K562 (cell line): ENCODE results near the gene TRIM25. TPM values are rescaled to one million over a fixed set of nuclear protein-coding genes. Genes with fewer than 3 reads are reported as not detected.
A peak's percentile ranks its signal among the peaks of the same experiment; 100 is the strongest.

Source experiments
- ATF3 ChIP-seq, 2 experiments: fragments of 450-650 bp in 1 of 2; sonication (generic) in 1 of 2; formaldehyde crosslinking in 1 of 2; IDR thresholded peaks in 1 of 2; conservative IDR thresholded peaks in 1 of 2; 2 replicates each; pipeline versions ENCODE4 v1.6.1 to v1.8.1; 2016 to 2023; ENCODE audit warnings: mild to moderate bottlenecking in 2 of 2, moderate library complexity in 2 of 2, inconsistent platforms in 1 of 2, missing genetic modification reagents in 1 of 2
- BCLAF1 ChIP-seq, 2 experiments: fragments of 450-650 bp in 1 of 2; IDR thresholded peaks; 2 replicates each; pipeline ENCODE4 v1.6.1; 2011 to 2017; ENCODE audit warnings: low read depth in 2 of 2, antibody characterized with exemption in 1 of 2, borderline replicate concordance in 1 of 2, low read length in 1 of 2, mild to moderate bottlenecking in 1 of 2, mixed read lengths in 1 of 2; ENCODE audit not compliant: control insufficient read depth in 1 of 2
- CTBP1 ChIP-seq: fragments of 450-650 bp; IDR thresholded peaks from 2 replicates; pipeline ENCODE4 v1.6.1; 2016; ENCODE audit warnings: borderline replicate concordance
- FOXJ2 ChIP-seq: fragments of 200-800 bp; sonication (Bioruptor generic); IDR thresholded peaks from 2 replicates; pipeline ENCODE4 v1.6.1; 2016; ENCODE audit warnings: missing genetic modification characterization, missing compliant biosample characterization
- FOXO4 ChIP-seq: fragments of 450-650 bp; formaldehyde crosslinking; IDR thresholded peaks from 2 replicates; pipeline ENCODE4 v1.4.0; 2020; ENCODE audit warnings: mild to moderate bottlenecking, moderate library complexity
- FOXP4 ChIP-seq: sonication (generic); formaldehyde crosslinking; IDR thresholded peaks from 2 replicates; pipeline ENCODE4 v1.8.0; 2022; ENCODE audit warnings: mild to moderate bottlenecking, missing genetic modification reagents, borderline replicate concordance
- HOXB6 ChIP-seq: fragments of 250-450 bp; sonication (Bioruptor Pico); IDR thresholded peaks from 2 replicates; pipeline ENCODE4 v1.5.1; 2022; ENCODE audit warnings: mild to moderate bottlenecking, borderline replicate concordance
- HSF4 ChIP-seq: fragments of 250-450 bp; sonication (Bioruptor Pico); IDR thresholded peaks from 2 replicates; pipeline ENCODE4 v2.1.2; 2022; ENCODE audit warnings: mild to moderate bottlenecking, moderate library complexity, borderline replicate concordance
- MTA1 ChIP-seq: fragments of 450-650 bp; IDR thresholded peaks from 2 replicates; pipeline ENCODE4 v1.6.1; 2017; ENCODE audit warnings: borderline replicate concordance
- NCOR1 ChIP-seq: fragments of 450-650 bp; IDR thresholded peaks from 2 replicates; pipeline ENCODE4 v1.6.1; 2016; ENCODE audit warnings: mild to moderate bottlenecking, moderate library complexity
- RUNX1 ChIP-seq: sonication (generic); IDR thresholded peaks from 2 replicates; pipeline ENCODE4 v1.6.1; 2016; ENCODE audit warnings: antibody characterized with exemption, low read depth
- USF1 ChIP-seq: sonication (generic); formaldehyde crosslinking; IDR thresholded peaks from 2 replicates; pipeline ENCODE4 v1.9.0; 2022; ENCODE audit warnings: mild to moderate bottlenecking, missing genetic modification reagents
- ZNF398 ChIP-seq: fragments of 250-450 bp; sonication (Bioruptor Pico); IDR thresholded peaks from 2 replicates; pipeline ENCODE4 v1.8.0; 2021; ENCODE audit warnings: moderate library complexity, mild to moderate bottlenecking, inconsistent platforms
- ZNF41 ChIP-seq: fragments of 250-450 bp; sonication (Bioruptor Pico); conservative IDR thresholded peaks from 2 replicates; pipeline ENCODE4 v1.4.0; 2020; ENCODE audit warnings: mild to moderate bottlenecking
- ZNF778 ChIP-seq: fragments of 450-650 bp; formaldehyde crosslinking; IDR thresholded peaks from 2 replicates; pipeline ENCODE4 v1.4.0; 2020; ENCODE audit warnings: mild to moderate bottlenecking, moderate library complexity
- polyA plus RNA-seq, 8 experiments: library from polyadenylated mRNA; depleted of rRNA in 4 of 8; stranded (reverse) in 5 of 8; unstranded in 3 of 8; fragments of >200 nt; fragmentation: Nextera tagmentation in 2 of 8; fragmentation: Illumina TruSeq in 1 of 8; extraction: Ambion mirVana in 2 of 8; extraction: Trizol in 1 of 8; gene quantifications; 2 replicates each; pipeline versions ENCODE4 v1.2.1 to v1.2.3, GENCODE V29; 2011 to 2014; ENCODE audit warnings: inconsistent platforms in 1 of 8, missing spikeins in 1 of 8
- total RNA-seq, 7 experiments: library from RNA; depleted of rRNA in 6 of 7; stranded (reverse); fragments of >200 nt in 6 of 7; fragmentation: Illumina TruSeq in 2 of 7; extraction: Trizol in 2 of 7; gene quantifications; 2 replicates each; pipeline versions ENCODE4 v1.2.1 to v1.2.3, GENCODE V29; 2011 to 2021; ENCODE audit warnings: low replicate concordance in 1 of 7

The TRIM25 gene
- total and polyA plus RNA-seq, 9 of the 15 experiments (the other 6 are each of a cell fraction or from before 2014, with no cell fraction given): 5.9 to 49.5 (median 24.5) TPM

- TF ChIP-seq FOXO4 (CRISPR knock-in tag): no peak
- 0 out of 2 replicates have a peak, but pooled peaks have one; percentile 7 for TF ChIP-seq ATF3 (IDR thresholded peaks at IDR 0.05)
- TF ChIP-seq ATF3 (CRISPR knock-in tag; conservative IDR thresholded peaks at IDR 0.05): no peak
- peak; percentile 56 for TF ChIP-seq CTBP1
- TF ChIP-seq MTA1: no peak
- TF ChIP-seq RUNX1: no peak
- TF ChIP-seq BCLAF1 (IDR thresholded peaks at IDR 0.05; ENCODE audit: borderline replicate concordance in 1 of 2, control insufficient read depth in 1 of 2, low read depth in 2 of 2, low read length in 1 of 2): no peak
- TF ChIP-seq ZNF41 (CRISPR knock-in tag): no peak
- no peak for TF ChIP-seq ZNF778 (CRISPR knock-in tag)
- TF ChIP-seq FOXP4 (CRISPR knock-in tag): no peak
- no peak for TF ChIP-seq HSF4
- TF ChIP-seq HOXB6 (CRISPR knock-in tag): no peak
- TF ChIP-seq FOXJ2 (tag): no peak
- peak; percentile 98 for TF ChIP-seq USF1 (CRISPR knock-in tag)
- 0 out of 2 replicates have a peak, but pooled peaks have one; percentile 16 for TF ChIP-seq NCOR1
- TF ChIP-seq ZNF398 (CRISPR knock-in tag): no peak
Measured at GRCh38 chr17:56913867-56914580, at the start of gene TRIM25 (continued).
